ENCODE results near the gene NUDT8. TPM values are rescaled to one million over a fixed set of nuclear protein-coding genes. Genes with fewer than 3 reads are reported as not detected.
"Not testable (repeated sequence)": the region's sequence is repeated elsewhere in the genome, so short reads cannot be mapped to it uniquely, and the experiment has no call there.

NUDT8 gene
- total and polyA plus RNA-seq, 7 donors: 19.0 to 52.2 (median 34.8) TPM

DNA sequence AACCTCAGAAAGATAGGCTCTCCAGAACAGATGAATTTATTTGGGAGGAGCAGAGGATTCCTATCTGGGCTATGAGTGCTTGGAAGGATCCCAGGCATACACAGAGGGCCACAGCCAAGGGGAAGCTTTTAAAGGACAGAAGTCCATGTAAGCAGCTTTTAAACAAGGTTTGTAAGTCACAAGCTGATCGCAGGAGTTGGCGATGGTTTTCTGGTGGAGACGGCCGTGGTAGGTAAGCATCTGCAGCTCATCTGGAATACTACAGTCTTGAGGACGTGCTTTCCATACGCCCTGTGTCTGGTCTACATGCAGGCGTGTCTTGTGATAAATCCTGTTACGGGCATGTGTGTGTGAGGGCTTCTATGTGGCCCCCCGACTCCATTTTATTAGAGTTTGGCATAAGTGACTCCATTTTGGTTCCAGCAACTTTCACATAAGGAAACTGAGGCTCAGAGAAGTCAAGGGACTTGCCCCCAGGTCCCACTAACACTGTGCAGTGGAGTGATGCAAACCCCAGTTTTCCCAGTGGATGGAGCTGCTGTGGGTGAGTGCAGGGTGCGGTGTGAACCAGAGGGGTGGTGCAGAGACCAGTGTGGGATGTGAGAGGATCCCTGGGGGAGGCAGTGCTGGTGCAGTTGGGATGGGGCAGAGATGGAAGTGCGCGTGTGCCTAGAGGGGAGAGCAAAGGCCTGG, 32.6 kb upstream of the NUDT8 start:
- Histone ChIP-seq H3K4me3 (no peak overlapping the region), H3K27ac (no peak overlapping the region), H3K27me3 (ENCODE audit: insufficient read depth in 3 of 3, low read length in 2 of 3) (no peaks in the 10 kb centered on the region), H3K36me3 (ENCODE audit: insufficient read depth in 1 of 2, low read depth in 1 of 2) (no peaks in the 10 kb centered on the region), H3K9me3 (no peaks in the 10 kb centered on the region), H3K4me1 (no peaks in the 10 kb centered on the region)
- DNase-seq (no peak), ATAC-seq (no peak)
- WGBS, 3 donors: 83 to 85% (median 84%) methylated on average over 12 of the region's 12 CpGs
- intact Hi-C loops (cut with DNase I): loop anchor here (5.0 kb wide), 1 partner anchor 35 kb away; the partner anchor contains the start of gene NUDT8 (in 2 of the 2)
- TF ChIP-seq CTCF (IDR thresholded peaks at IDR 0.05): no peak

- DNase-seq; H3K9me3 ChIP-seq; H3K4me1 ChIP-seq; H3K4me3 ChIP-seq; H3K27me3 ChIP-seq (ENCODE audit: insufficient read depth in 3 of 3, low read length in 2 of 3); ATAC-seq; H3K27ac ChIP-seq; H3K36me3 ChIP-seq (ENCODE audit: insufficient read depth in 1 of 2, low read depth in 1 of 2): not testable (repeated sequence)
- 63 to 71% (median 67%) methylated on average over 5 of the region's 5 CpGs for WGBS, 3 donors
- intact Hi-C loops (cut with DNase I): loop anchor here (5.0 kb wide), 1 partner anchor 33 kb away; the partner anchor contains the start of gene NUDT8 (in 2 of the 2)
These were observed 31.0 kb upstream of the NUDT8 start for GRCh38 chr11:67660752-67661151.

DNA sequence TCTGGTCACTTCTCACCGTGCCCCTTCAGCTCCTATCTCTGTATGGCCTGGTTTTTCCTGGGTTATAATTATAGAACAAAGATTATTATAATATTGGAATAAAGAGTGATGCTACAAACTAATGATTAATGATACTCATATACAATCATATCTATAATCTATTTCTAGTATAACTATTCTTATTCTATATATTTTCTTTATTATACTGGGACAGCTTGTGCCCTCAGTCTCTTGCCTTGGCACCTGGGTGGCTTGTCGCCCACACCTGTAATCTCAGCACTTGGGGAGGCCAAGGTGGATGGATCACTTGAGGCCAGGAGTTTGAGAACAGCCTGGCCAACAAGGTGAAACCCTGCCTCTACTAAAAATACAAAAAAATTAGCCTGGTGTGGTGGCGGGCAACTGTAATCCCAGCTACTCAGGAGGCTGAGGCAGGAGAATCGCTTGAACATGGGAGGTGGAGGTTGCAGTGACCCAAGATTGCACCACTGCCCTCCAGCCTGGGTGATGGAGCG, 30.0 kb upstream of the NUDT8 start:
- DNase-seq; H3K4me3 ChIP-seq; H3K4me1 ChIP-seq; ATAC-seq; H3K27me3 ChIP-seq (ENCODE audit: insufficient read depth in 3 of 3, low read length in 2 of 3); H3K9me3 ChIP-seq; H3K36me3 ChIP-seq (ENCODE audit: insufficient read depth in 1 of 2, low read depth in 1 of 2); H3K27ac ChIP-seq: not testable (repeated sequence)
- 59 to 64% (median 63%) methylated on average over 5 of the region's 5 CpGs for WGBS, 3 donors
- TF ChIP-seq CTCF (IDR thresholded peaks at IDR 0.05): peak; percentile 30
- intact Hi-C loops (cut with DNase I): loop anchor here (5.0 kb wide), 3 partner anchors 32 to 87 kb away; partner anchors contain the start of gene NUDT8 (in 2 of the 2)

DNA sequence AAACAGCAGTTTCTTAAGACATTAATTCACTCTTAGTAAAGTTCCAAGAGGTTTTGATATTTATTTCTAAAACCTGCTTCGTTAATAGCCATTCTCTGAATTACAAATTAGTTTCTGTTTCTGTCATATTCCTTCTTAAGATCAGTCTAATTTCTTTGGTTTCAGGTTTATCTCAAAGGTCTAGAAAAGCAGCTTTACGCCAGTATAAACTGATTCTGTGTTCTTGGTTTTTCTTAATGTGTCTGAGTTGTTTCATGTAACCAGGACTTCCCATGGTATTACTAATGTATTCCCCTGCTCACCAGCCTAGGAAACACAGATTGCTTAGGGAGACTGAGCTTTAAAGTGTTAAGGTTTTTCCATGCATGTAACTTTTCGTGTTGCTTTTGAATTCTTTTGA, 27.6 kb upstream of the NUDT8 start:
- no peaks in the 10 kb centered on the region for H3K36me3 ChIP-seq (ENCODE audit: insufficient read depth in 1 of 2, low read depth in 1 of 2)
- H3K27ac ChIP-seq: no peak overlapping the region
- DNase-seq (no peak), ATAC-seq (no peak)
- intact Hi-C loops (cut with DNase I): loop anchor here (5.0 kb wide), 2 partner anchors 40 to 85 kb away; no protein-coding TSS in a partner anchor
- no peaks in the 10 kb centered on the region for H3K9me3 ChIP-seq
- no peaks in the 10 kb centered on the region for H3K27me3 ChIP-seq (ENCODE audit: insufficient read depth in 3 of 3, low read length in 2 of 3)
- H3K4me1 ChIP-seq: no peaks in the 10 kb centered on the region
- 38 to 43% (median 40%) methylated on average over 3 of the region's 3 CpGs for WGBS, 3 donors
- H3K4me3 ChIP-seq: no peak overlapping the region
- no peak for TF ChIP-seq CTCF (IDR thresholded peaks at IDR 0.05)

GRCh38 chr11:67656278-67656922, 26.7 kb upstream of the NUDT8 start:
- intact Hi-C loops (cut with DNase I): loop anchor here (5.0 kb wide), 2 partner anchors 39 to 84 kb away; no protein-coding TSS in a partner anchor
- WGBS, 3 donors: 93 to 96% (median 95%) methylated on average over 4 of the region's 4 CpGs
- Histone ChIP-seq H3K27ac (no peak overlapping the region), H3K27me3 (ENCODE audit: insufficient read depth in 3 of 3, low read length in 2 of 3) (no peaks in the 10 kb centered on the region), H3K36me3 (ENCODE audit: insufficient read depth in 1 of 2, low read depth in 1 of 2) (no peaks in the 10 kb centered on the region), H3K4me1 (no peaks in the 10 kb centered on the region), H3K4me3 (no peak overlapping the region), H3K9me3 (no peaks in the 10 kb centered on the region)
- no peak for TF ChIP-seq CTCF (IDR thresholded peaks at IDR 0.05)
- no peak for ATAC-seq
- no peak for DNase-seq
